Heart right ventricle (tissue), 16 donors: ENCODE measurements around the gene ABHD6. TPM values are rescaled to one million over a fixed set of nuclear protein-coding genes. Genes with fewer than 3 reads are reported as not detected.
"Not testable (repeated sequence)": the region's sequence is repeated elsewhere in the genome, so short reads cannot be mapped to it uniquely, and the experiment has no call there.

ENCODE experiments used
- ATAC-seq, 8 donors: fragments of 200-7000 bp; cut with Tn5 transposase; one replicate each; pipeline ENCODE4 v1.9.1; 2020; ENCODE audit warnings: mild to moderate bottlenecking in 8 of 8, moderate library complexity in 8 of 8, moderate number of reproducible peaks in 1 of 8
- DNase-seq, 2 donors: peaks; one replicate each; pipeline ENCODE4 v3.0.0-alpha.2; 2020
- H3K27ac ChIP-seq, 10 donors: fragments of 200-600 bp; sonication (generic) in 2 of 10; one replicate each; pipeline versions ENCODE4 v1.5.0 to v1.8.0; 2020 to 2022; ENCODE audit warnings: mild to moderate bottlenecking in 3 of 10
- H3K27me3 ChIP-seq, 7 donors: fragments of 200-600 bp; one replicate each; pipeline ENCODE4 v1.8.0; 2021 to 2022; ENCODE audit warnings: mild to moderate bottlenecking in 2 of 7
- H3K36me3 ChIP-seq, 9 donors: fragments of 200-600 bp; sonication (generic) in 1 of 9; one replicate each; pipeline versions ENCODE4 v1.5.0 to v1.8.0; 2020 to 2022; ENCODE audit warnings: mild to moderate bottlenecking in 2 of 9
- H3K4me1 ChIP-seq, 9 donors: fragments of 200-600 bp; sonication (generic) in 1 of 9; one replicate each; pipeline versions ENCODE4 v1.5.0 to v1.8.0; 2020 to 2022; ENCODE audit warnings: mild to moderate bottlenecking in 4 of 9
- H3K4me3 ChIP-seq, 10 donors: fragments of 200-600 bp; sonication (generic) in 2 of 10; one replicate each; pipeline versions ENCODE4 v1.5.0 to v1.8.0; 2020 to 2022; ENCODE audit warnings: mild to moderate bottlenecking in 7 of 10, moderate library complexity in 2 of 10
- H3K9me3 ChIP-seq, 11 donors: fragments of 200-600 bp in 10 of 11; sonication (generic) in 2 of 11; one replicate each; pipeline versions ENCODE4 v1.5.0 to v1.8.0; 2013 to 2022; ENCODE audit warnings: mild to moderate bottlenecking in 2 of 11, control low read depth in 1 of 11, moderate library complexity in 1 of 11
- WGBS, 2 donors: extraction: QIAGEN DNeasy Blood & Tissue Kit; methylation state at CpG; one replicate each; pipeline ENCODE4 v1.1.7; 2013; ENCODE audit warnings: inconsistent platforms in 1 of 2; 5-methylcytosine and 5-hydroxymethylcytosine counted together
- intact Hi-C, 10 donors: fragments of 100-400 bp; cut with DNase I; formaldehyde crosslinking; loops; one replicate each; pipeline versions ENCODE4 v1.11.1 to v1.14.2; 2022
- polyA plus RNA-seq, 2 donors: library from polyadenylated mRNA; stranded (reverse); fragments of 200-250 nt; gene quantifications; one replicate each; pipeline ENCODE4 v1.2.3, GENCODE V29; 2013
- total RNA-seq, 10 donors: library from RNA; stranded (reverse); fragmentation: NEBNext Ultra II Directional in 3 of 10; extraction: Animal tissue kit (Norgen Biotek cat#: 25700) in 3 of 10; gene quantifications; one replicate each; pipeline versions ENCODE4 v1.2.1 to v1.2.4, GENCODE V29; 2021 to 2023
- TF ChIP-seq, protein P1 (sequence below), 9 donors: fragments of 200-600 bp; sonication (generic) in 2 of 9; IDR thresholded peaks; one replicate each; pipeline versions ENCODE4 v1.5.0 to v1.8.0; 2021 to 2022; ENCODE audit warnings: antibody characterized with exemption in 9 of 9, mild to moderate bottlenecking in 5 of 9, moderate library complexity in 1 of 9
- donor health status: Arrhythmogenic right ventricular cardiomyopathy.
- donor health status: ischemic (EF 13 %, LVEDD 7.1; RV severe dilation, severe dysfunction).
- donor health status: healthy with polysubstance abuse.
- donor health status: DM: no; HTN: yes; CAD: no.
- donor health status: DM: no; HTN: no; CAD: no.
- donor health status: ischemic (EF 25% LVEDD 6.9; RV normal size, moderate dysfunction).
- donor health status: ischemic (EF 25% LVEDD 5.7; RV mildly dilated, moderate dysfunction).
- donor health status: healthy.
- donor health status: DM: yes; HTN: yes; CAD: no.
- donor health status: Ischemic cardiomyopathy.
- donor health status: ischemic (EF 35%, LVEDD 5.7; RV mildly dilated, moderate dysfunction).
- donor health status: nonischemic (EF 11% LVEDD 7.7; RV severe dilation, severe dysfunction).
- donor health status: DM: yes; HTN: yes; CAD: no.
- donor health status: PGD.
- donor health status: ischemic (EF 29% LVEDD 5.4; RV normal size, mild dysfunction).
- donor health status: nonischemic (EF 23%, LVEDD 6.1; RV moderate dilation, normal function).

ABHD6 gene
- total and polyA plus RNA-seq, 12 donors: 3.1 to 11.6 (median 6.3) TPM

DNA sequence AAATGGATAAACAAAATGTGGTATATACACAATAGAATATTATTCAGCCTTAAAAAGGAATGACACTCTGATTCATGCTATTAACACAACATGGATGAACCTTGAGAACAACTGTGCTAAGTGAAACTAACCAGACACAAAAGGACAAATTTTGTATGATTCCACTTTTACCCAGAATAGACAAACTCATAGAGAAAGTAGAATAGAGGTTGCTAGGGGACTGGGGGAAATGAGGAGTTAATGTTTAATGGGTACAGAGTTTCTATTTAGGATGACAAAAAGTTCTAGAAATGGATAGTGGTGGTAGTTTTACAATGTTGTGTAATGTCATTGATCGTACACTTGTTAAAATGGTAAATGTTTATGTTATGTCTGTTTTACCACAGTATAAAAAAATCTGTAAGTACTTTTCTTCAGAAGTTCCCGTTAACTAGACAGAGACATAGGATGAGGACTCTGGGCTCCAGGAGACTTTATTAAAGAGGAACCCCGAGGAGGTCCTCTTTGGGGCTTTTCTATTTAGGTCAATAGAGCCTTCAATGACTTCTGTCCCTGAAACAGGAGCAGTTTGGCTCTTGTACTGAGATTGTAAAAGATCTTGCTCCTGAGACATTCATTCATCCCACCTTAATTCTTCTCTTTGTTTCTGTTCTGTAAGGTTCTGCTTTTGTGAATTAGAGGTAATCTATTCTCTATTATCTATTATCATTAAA, 24.5 kb downstream of the ABHD6 start:
- no peaks in the 10 kb centered on the region for H3K27me3 ChIP-seq
- H3K36me3 ChIP-seq: peaks cover 0 to 47% (median 7%) of the 10 kb centered on the region in 9 donors
- H3K4me3 ChIP-seq: no peak overlapping the region
- H3K9me3 ChIP-seq: no peaks in the 10 kb centered on the region
- no peak for ATAC-seq
- H3K27ac ChIP-seq: no peak overlapping the region
- 92 to 95% methylated on average over 3 of the region's 3 CpGs for WGBS, 2 donors
- no peak for DNase-seq
- peaks cover 0 to 5% (median 0%) of the 10 kb centered on the region in 9 donors for H3K4me1 ChIP-seq
- TF ChIP-seq, protein P1, sequence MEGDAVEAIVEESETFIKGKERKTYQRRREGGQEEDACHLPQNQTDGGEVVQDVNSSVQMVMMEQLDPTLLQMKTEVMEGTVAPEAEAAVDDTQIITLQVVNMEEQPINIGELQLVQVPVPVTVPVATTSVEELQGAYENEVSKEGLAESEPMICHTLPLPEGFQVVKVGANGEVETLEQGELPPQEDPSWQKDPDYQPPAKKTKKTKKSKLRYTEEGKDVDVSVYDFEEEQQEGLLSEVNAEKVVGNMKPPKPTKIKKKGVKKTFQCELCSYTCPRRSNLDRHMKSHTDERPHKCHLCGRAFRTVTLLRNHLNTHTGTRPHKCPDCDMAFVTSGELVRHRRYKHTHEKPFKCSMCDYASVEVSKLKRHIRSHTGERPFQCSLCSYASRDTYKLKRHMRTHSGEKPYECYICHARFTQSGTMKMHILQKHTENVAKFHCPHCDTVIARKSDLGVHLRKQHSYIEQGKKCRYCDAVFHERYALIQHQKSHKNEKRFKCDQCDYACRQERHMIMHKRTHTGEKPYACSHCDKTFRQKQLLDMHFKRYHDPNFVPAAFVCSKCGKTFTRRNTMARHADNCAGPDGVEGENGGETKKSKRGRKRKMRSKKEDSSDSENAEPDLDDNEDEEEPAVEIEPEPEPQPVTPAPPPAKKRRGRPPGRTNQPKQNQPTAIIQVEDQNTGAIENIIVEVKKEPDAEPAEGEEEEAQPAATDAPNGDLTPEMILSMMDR (IDR thresholded peaks at IDR 0.05): no peak
- intact Hi-C loops: no loop called here

DNA sequence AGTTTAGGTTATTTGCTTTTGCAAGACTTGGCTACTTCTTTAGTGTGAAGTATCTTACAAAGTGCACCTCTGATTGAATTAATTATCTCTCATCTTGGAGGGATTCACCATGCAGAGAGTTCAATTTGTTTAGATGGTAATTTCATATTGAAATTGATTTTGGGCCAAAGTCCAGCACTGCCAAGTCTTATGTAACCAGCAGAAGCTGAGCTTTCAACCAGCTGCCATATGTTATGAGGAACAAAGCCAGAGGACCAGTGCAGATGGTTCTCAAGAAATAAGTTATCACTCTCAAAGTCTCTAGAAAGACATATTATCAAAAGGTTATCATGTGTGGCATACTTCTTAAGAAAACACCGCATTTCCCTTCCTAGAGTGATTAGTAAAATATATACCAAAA, 29.0 kb downstream of the ABHD6 start:
- DNase-seq (no peak), ATAC-seq (no peak)
- TF ChIP-seq, protein P1 (IDR thresholded peaks at IDR 0.05): no peak
- Histone ChIP-seq H3K27ac (no peak overlapping the region), H3K4me3 (no peak overlapping the region), H3K27me3 (no peaks in the 10 kb centered on the region), H3K9me3 (no peaks in the 10 kb centered on the region), H3K36me3 (peaks cover 0 to 48% (median 6%) of the 10 kb centered on the region in 9 donors), H3K4me1 (peaks cover 0 to 1% (median 0%) of the 10 kb centered on the region in 9 donors)
- WGBS, 2 donors: 72 to 85% methylated on average over 1 of the region's 1 CpG
- intact Hi-C loops: no loop called here

DNA sequence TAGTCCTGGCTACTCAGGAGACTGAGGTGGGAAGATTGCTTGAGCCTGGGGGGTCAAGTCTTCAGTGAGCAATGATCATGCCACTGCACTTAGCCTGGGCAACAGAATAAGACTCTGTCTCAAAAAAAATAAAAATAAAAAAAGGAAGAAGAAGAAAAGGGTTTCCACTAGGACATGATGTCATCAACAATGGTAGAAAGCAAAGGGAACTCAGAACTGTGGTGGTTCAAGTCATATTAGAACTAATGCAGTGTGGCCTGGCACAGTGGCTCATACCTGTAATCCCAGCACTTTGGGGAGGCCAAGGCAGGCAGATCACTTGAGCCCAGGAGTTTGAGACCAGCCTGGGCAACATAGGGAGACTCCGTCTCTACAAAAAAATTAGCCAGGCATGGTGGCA, 30.0 kb downstream of the ABHD6 start:
- intact Hi-C loops, DNase-seq, H3K27ac ChIP-seq, H3K4me3 ChIP-seq, H3K27me3 ChIP-seq, ATAC-seq, H3K9me3 ChIP-seq: not testable (repeated sequence)
- Histone ChIP-seq H3K4me1 (peaks cover 0 to 11% (median 0%) of the 10 kb centered on the region in 9 donors), H3K36me3 (peaks cover 0 to 53% (median 6%) of the 10 kb centered on the region in 9 donors)
- WGBS, 2 donors: 100% methylated on average over 1 of the region's 1 CpG

DNA sequence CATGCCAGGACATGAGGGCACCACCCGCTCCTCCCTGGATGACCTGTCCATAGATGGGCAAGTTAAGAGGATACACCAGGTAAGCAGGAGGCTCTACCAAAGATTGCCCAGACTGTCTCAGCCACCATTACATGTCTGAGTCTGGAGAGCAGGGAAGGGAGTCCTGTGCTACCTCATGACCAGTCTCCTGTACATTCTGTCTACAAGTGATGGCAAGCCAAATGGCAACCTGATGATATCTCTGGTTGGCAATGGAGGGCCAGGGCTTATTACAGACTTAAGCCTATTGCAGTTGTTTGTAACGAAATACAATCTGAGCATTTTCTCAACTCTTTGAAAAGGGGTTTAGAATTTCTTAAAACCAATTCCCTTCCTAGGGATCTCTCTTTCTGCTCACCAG, 31.8 kb downstream of the ABHD6 start:
- DNase-seq (no peak), ATAC-seq (no peak)
- H3K4me1 ChIP-seq: peaks cover 0 to 29% (median 0%) of the 10 kb centered on the region in 9 donors
- H3K36me3 ChIP-seq: peaks cover 0 to 66% (median 6%) of the 10 kb centered on the region in 9 donors
- TF ChIP-seq, protein P1 (IDR thresholded peaks at IDR 0.05): no peak
- no peak overlapping the region for H3K27ac ChIP-seq
- intact Hi-C loops: no loop called here
- no peak overlapping the region for H3K4me3 ChIP-seq
- 68 to 97% methylated on average over 2 of the region's 2 CpGs for WGBS, 2 donors
- H3K27me3 ChIP-seq: no peaks in the 10 kb centered on the region
- no peaks in the 10 kb centered on the region for H3K9me3 ChIP-seq

DNA sequence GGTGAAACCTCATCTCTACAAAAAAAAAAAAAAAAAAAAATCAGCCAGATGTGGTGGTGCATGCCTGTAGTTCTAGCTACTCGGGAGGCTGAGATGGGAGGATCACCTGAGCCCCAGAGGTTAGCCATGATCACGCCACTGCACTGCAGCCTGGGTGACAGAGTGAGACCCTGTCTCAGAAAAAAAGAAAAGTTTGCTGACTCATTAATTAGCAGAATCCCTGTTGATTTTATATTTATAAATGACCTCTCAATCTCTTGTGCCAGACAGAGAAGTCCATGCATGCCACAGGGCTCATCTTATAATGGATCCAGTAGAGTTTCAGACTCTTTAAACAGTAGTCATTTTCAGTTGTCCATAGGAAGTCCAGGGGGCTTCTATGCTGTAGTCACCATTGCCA, 32.9 kb downstream of the ABHD6 start:
- intact Hi-C loops: no loop called here
- Histone ChIP-seq H3K4me3 (no peak overlapping the region), H3K27me3 (no peaks in the 10 kb centered on the region), H3K27ac (no peak overlapping the region), H3K9me3 (no peaks in the 10 kb centered on the region), H3K36me3 (peaks cover 0 to 78% (median 6%) of the 10 kb centered on the region in 9 donors), H3K4me1 (peaks cover 0 to 34% (median 0%) of the 10 kb centered on the region in 9 donors)
- DNase-seq (no peak), ATAC-seq (no peak)
- TF ChIP-seq, protein P1 (IDR thresholded peaks at IDR 0.05): no peak
- WGBS, 2 donors: 96 to 97% methylated on average over 2 of the region's 2 CpGs
